ENCODE measurements around the gene KMT2D.
A peak's percentile ranks its signal among the peaks of the same experiment; 100 is the strongest.
"Not testable (repeated sequence)": the region's sequence is repeated elsewhere in the genome, so short reads cannot be mapped to it uniquely, and the experiment has no call there.

The KMT2D gene

GRCh38 chr12:49079793-49080192, 19.2 kb upstream of the KMT2D start:
- no peak for DNase-seq (ENCODE audit: extremely low spot score)
- no peak for TF ChIP-seq CTCF (IDR thresholded peaks at IDR 0.05; ENCODE audit: control extremely low read depth, extremely low read depth, low read depth, missing control alignments)
- POLR2A ChIA-PET, result interaction anchor here (0.6 kb wide), 1 partner anchor 29 kb away, joined by 7 read pairs; no protein-coding TSS in a partner anchor
- CTCF ChIA-PET, result interaction anchor here (1.5 to 12.8 kb wide), 5 partner anchors 8 to 23 kb away, joined by 5 to 369 read pairs (median 14); partner anchors contain the start of genes DHH, LMBR1L and RHEBL1

GRCh38 chr12:49070971-49071370, 10.4 kb upstream of the KMT2D start:
- no peak for DNase-seq (ENCODE audit: extremely low spot score)
- ChIA-PET CTCF (interaction anchor here (1.0 to 5.2 kb wide), 5 partner anchors 16 to 60 kb away, joined by 3 to 81 read pairs (median 12); partner anchors contain the start of genes LMBR1L and TUBA1B), POLR2A (no interaction called here)
- no peak for TF ChIP-seq CTCF (IDR thresholded peaks at IDR 0.05; ENCODE audit: control extremely low read depth, extremely low read depth, low read depth, missing control alignments)

GRCh38 chr12:49069507-49070346, 9.1 kb upstream of the KMT2D start, which contains the start of gene RHEBL1:
Gene RHEBL1 (minus strand): TSS chr12:49069979. CDS start chr12:49069785, 194 bp downstream.
- POLR2A ChIA-PET, result interaction anchor here (0.6 to 1.4 kb wide), 10 partner anchors 36 to 201 kb away, joined by 3 to 17 read pairs (median 4); partner anchors contain the start of genes ARF3, LMBR1L, TUBA1A and TUBA1B
- CTCF ChIA-PET, result interaction anchor here (0.9 to 1.9 kb wide), 15 partner anchors 9 to 82 kb away, joined by 3 to 18 read pairs (median 4); partner anchors contain the start of gene LMBR1L
- DNase-seq (ENCODE audit: extremely low spot score), result peak; percentile 99
- TF ChIP-seq CTCF (IDR thresholded peaks at IDR 0.05; ENCODE audit: control extremely low read depth, extremely low read depth, low read depth, missing control alignments), result peak; percentile 21

GRCh38 chr12:49068879-49069506, 8.4 kb upstream of the KMT2D start:
- CTCF ChIA-PET, result interaction anchor here (0.9 to 7.3 kb wide), 10 partner anchors 10 to 73 kb away, joined by 3 to 184 read pairs (median 5); partner anchors contain the start of genes DHH and LMBR1L
- no peak for DNase-seq (ENCODE audit: extremely low spot score)
- no peak for TF ChIP-seq CTCF (IDR thresholded peaks at IDR 0.05; ENCODE audit: control extremely low read depth, extremely low read depth, low read depth, missing control alignments)
- POLR2A ChIA-PET, result interaction anchor here (1.0 to 1.4 kb wide), 5 partner anchors 42 to 120 kb away, joined by 3 to 17 read pairs (median 4); partner anchors contain the start of genes LMBR1L, TUBA1A and TUBA1B

GRCh38 chr12:49066120-49066519, 5.5 kb upstream of the KMT2D start:
- no peak for DNase-seq (ENCODE audit: extremely low spot score)
- CTCF ChIA-PET, result interaction anchor here (1.3 to 7.3 kb wide), 8 partner anchors 15 to 229 kb away, joined by 3 to 184 read pairs (median 16); partner anchors contain the start of genes DHH, LMBR1L and PRPH
- TF ChIP-seq CTCF (IDR thresholded peaks at IDR 0.05; ENCODE audit: control extremely low read depth, extremely low read depth, low read depth, missing control alignments), result no peak
- POLR2A ChIA-PET, result no interaction called here

- POLR2A ChIA-PET, result no interaction called here
- CTCF ChIA-PET, result interaction anchor here (0.7 to 7.3 kb wide), 29 partner anchors 9 to 248 kb away, joined by 3 to 184 read pairs (median 7); partner anchors contain the start of genes DHH, LMBR1L, PRKAG1 and PRPH
- no peak for TF ChIP-seq CTCF (IDR thresholded peaks at IDR 0.05; ENCODE audit: control extremely low read depth, extremely low read depth, low read depth, missing control alignments)
- DNase-seq (ENCODE audit: extremely low spot score), result no peak
These were observed 4.2 kb upstream of the KMT2D start for GRCh38 chr12:49064767-49065152.

GRCh38 chr12:49061916-49062315, 1.3 kb upstream of the KMT2D start:
- POLR2A ChIA-PET; DNase-seq (ENCODE audit: extremely low spot score): not testable (repeated sequence)
- CTCF ChIA-PET, result interaction anchor here (1.9 to 7.3 kb wide), 8 partner anchors 12 to 69 kb away, joined by 5 to 184 read pairs (median 22); partner anchors contain the start of genes DHH, LMBR1L and TUBA1B

Measured in GM10248 (cell line).